Measurements from ENCODE around the gene GOLT1B.
A peak's percentile ranks its signal among the peaks of the same experiment; 100 is the strongest.

Gene GOLT1B

GRCh38 chr12:21523148-21523547, 21.6 kb downstream of the GOLT1B start:
- DNase-seq (ENCODE audit: low read depth), result no peak

GRCh38 chr12:21526053-21526452, 24.5 kb downstream of the GOLT1B start, which contains the start of gene SPX:
Gene SPX, plus strand, starts transcription at chr12:21526296. Its CDS starts 177 bp downstream, at chr12:21526473.
- DNase-seq (ENCODE audit: low read depth), result no peak

- DNase-seq (ENCODE audit: low read depth), result no peak
These were observed 25.2 kb downstream of the GOLT1B start for GRCh38 chr12:21526721-21527345.

- peak; percentile 23 for DNase-seq (ENCODE audit: low read depth)
These were observed 26.0 kb downstream of the GOLT1B start for GRCh38 chr12:21527451-21528180.

GRCh38 chr12:21528953-21529352, 27.4 kb downstream of the GOLT1B start:
- DNase-seq (ENCODE audit: low read depth), result no peak

- no peak for DNase-seq (ENCODE audit: low read depth)
These were observed 27.9 kb downstream of the GOLT1B start for GRCh38 chr12:21529456-21529855.

- DNase-seq (ENCODE audit: low read depth), result no peak
These were observed 36.6 kb downstream of the GOLT1B start for GRCh38 chr12:21538061-21538653.

GRCh38 chr12:21539797-21540196, 38.2 kb downstream of the GOLT1B start:
- no peak for DNase-seq (ENCODE audit: low read depth)

- no peak for DNase-seq (ENCODE audit: low read depth)
These were observed 40.2 kb downstream of the GOLT1B start for GRCh38 chr12:21541773-21542172.

GRCh38 chr12:21542403-21542802, 40.8 kb downstream of the GOLT1B start:
- DNase-seq (ENCODE audit: low read depth), result no peak

GRCh38 chr12:21543151-21543550, 41.6 kb downstream of the GOLT1B start:
- no peak for DNase-seq (ENCODE audit: low read depth)

GRCh38 chr12:21545557-21545956, 44.0 kb downstream of the GOLT1B start:
- DNase-seq (ENCODE audit: low read depth), result no peak

- no peak for DNase-seq (ENCODE audit: low read depth)
These were observed 45.1 kb downstream of the GOLT1B start for GRCh38 chr12:21546716-21547115.

GRCh38 chr12:21547437-21547836, 45.8 kb downstream of the GOLT1B start:
- no peak for DNase-seq (ENCODE audit: low read depth)

- DNase-seq (ENCODE audit: low read depth), result no peak
These were observed 50.4 kb downstream of the GOLT1B start for GRCh38 chr12:21551841-21552465.

- no peak for DNase-seq (ENCODE audit: low read depth)
These were observed 51.2 kb downstream of the GOLT1B start for GRCh38 chr12:21552635-21553328.

GRCh38 chr12:21553329-21553675, 51.7 kb downstream of the GOLT1B start:
- DNase-seq (ENCODE audit: low read depth), result no peak

- DNase-seq (ENCODE audit: low read depth), result no peak
These were observed 56.6 kb downstream of the GOLT1B start for GRCh38 chr12:21558100-21558679.

- no peak for DNase-seq (ENCODE audit: low read depth)
These were observed 58.4 kb downstream of the GOLT1B start for GRCh38 chr12:21559855-21560569.

- DNase-seq (ENCODE audit: low read depth), result no peak
These were observed 59.6 kb downstream of the GOLT1B start for GRCh38 chr12:21561158-21561557.

GRCh38 chr12:21562859-21563258, 61.3 kb downstream of the GOLT1B start:
- no peak for DNase-seq (ENCODE audit: low read depth)

Measured in T-helper 22 cell (primary cell).